AG04449 (cell line): ENCODE data around the gene DCTN5.

Source experiments
- CTCF ChIA-PET: fragments of 350-600 bp; formaldehyde crosslinking; extraction: SDS; loops from one replicate; lab custom pipeline; 2021; ENCODE audit warnings: antibody characterized with exemption; lab: Yijun Ruan, JAX
- POLR2A ChIA-PET: fragments of 400-600, 350-600 bp; formaldehyde crosslinking; extraction: SDS; loops from one replicate; lab custom pipeline; 2020; ENCODE audit warnings: antibody characterized with exemption, inconsistent platforms; lab: Yijun Ruan, JAX
- DNase-seq: peaks from one replicate; pipeline ENCODE4 v3.0.0-alpha.2; 2010; ENCODE audit warnings: low read depth, low spot score
- H3K4me3 ChIP-seq: 2 replicates; pipeline ENCODE4 v1.5.1; 2011; ENCODE audit warnings: low read depth, mild to moderate bottlenecking, control low read depth, low read length
- TF ChIP-seq, protein P1 (sequence below): IDR thresholded peaks from one replicate; pipeline ENCODE4 v1.5.1; 2011; ENCODE audit warnings: mild to moderate bottlenecking, moderate library complexity, low read length, control low read depth, inconsistent platforms; ENCODE audit not compliant: insufficient read depth; ENCODE audit errors: missing control alignments

Gene DCTN5

GRCh38 chr16:23702951-23703350 is 61.7 kb downstream of the DCTN5 start:
- ChIA-PET CTCF (no interaction called here), POLR2A (no interaction called here)
- DNase-seq, result no peak
- TF ChIP-seq, protein P1, sequence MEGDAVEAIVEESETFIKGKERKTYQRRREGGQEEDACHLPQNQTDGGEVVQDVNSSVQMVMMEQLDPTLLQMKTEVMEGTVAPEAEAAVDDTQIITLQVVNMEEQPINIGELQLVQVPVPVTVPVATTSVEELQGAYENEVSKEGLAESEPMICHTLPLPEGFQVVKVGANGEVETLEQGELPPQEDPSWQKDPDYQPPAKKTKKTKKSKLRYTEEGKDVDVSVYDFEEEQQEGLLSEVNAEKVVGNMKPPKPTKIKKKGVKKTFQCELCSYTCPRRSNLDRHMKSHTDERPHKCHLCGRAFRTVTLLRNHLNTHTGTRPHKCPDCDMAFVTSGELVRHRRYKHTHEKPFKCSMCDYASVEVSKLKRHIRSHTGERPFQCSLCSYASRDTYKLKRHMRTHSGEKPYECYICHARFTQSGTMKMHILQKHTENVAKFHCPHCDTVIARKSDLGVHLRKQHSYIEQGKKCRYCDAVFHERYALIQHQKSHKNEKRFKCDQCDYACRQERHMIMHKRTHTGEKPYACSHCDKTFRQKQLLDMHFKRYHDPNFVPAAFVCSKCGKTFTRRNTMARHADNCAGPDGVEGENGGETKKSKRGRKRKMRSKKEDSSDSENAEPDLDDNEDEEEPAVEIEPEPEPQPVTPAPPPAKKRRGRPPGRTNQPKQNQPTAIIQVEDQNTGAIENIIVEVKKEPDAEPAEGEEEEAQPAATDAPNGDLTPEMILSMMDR, result no peak
- no peak overlapping the region for H3K4me3 ChIP-seq

- no peak overlapping the region for H3K4me3 ChIP-seq
- ChIA-PET CTCF (no interaction called here), POLR2A (no interaction called here)
- no peak for DNase-seq
- TF ChIP-seq, protein P1, result no peak
Measured at GRCh38 chr16:23704772-23705516, 63.7 kb downstream of the DCTN5 start.

DNA sequence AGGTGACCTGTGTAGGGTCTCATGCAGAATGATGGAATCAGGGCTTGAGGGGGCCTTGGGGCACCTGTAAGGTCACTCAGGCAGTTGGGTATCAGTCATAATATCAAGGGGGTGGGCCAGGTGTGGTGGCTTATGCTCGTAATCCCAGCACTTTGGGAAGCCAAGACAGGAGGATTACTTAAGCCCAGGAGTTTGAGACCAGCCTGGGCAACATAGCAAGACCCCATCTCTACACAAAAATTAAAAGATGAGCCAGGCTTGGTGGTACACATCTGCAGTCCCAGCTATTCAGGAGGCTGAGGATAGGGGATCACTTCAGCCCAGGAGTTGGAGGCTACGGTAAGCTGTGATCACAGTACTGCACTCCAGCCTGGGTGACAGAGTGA is 64.2 kb downstream of the DCTN5 start:
- TF ChIP-seq, protein P1, result no peak
- no peak for DNase-seq
- ChIA-PET POLR2A (no interaction called here), CTCF (no interaction called here)
- H3K4me3 ChIP-seq, result no peak overlapping the region

GRCh38 chr16:23706439-23706838 is 65.2 kb downstream of the DCTN5 start:
- H3K4me3 ChIP-seq, result no peak overlapping the region
- TF ChIP-seq, protein P1, result no peak
- no peak for DNase-seq
- ChIA-PET POLR2A (no interaction called here), CTCF (no interaction called here)

DNA sequence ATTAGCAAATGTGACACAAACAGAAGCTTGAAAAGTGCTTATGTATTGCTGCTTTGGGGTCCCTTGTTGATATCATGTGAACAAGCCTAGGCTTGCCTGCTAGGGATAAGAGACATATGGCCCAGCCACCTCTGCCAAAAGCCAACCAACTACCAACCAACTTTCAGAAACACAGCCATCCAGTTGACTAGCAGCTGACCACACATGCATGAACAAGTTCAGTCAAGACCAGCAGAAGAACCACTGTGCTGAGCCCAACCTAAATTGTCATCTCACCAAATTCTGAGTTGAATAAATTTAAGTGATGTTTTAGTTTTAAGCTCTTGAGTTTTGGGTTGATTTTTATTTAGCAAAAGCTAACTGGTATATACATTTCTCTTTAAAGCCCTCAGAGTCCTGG is 68.3 kb downstream of the DCTN5 start:
- CTCF ChIA-PET, result no interaction called here

GRCh38 chr16:23710008-23710407 is 68.7 kb downstream of the DCTN5 start:
- TF ChIP-seq, protein P1, result no peak

More for the DNA sequence above, 68.3 kb downstream of the DCTN5 start:
- TF ChIP-seq, protein P1, result no peak
- H3K4me3 ChIP-seq, result no peak overlapping the region
- no peak for DNase-seq
- POLR2A ChIA-PET, result no interaction called here

More at GRCh38 chr16:23710008-23710407, 68.7 kb downstream of the DCTN5 start:
- ChIA-PET POLR2A (no interaction called here), CTCF (interaction anchor here (0.6 kb wide), 1 partner anchor 292 kb away, joined by 3 read pairs; no protein-coding TSS in a partner anchor)
- DNase-seq, result no peak
- H3K4me3 ChIP-seq, result no peak overlapping the region
